NOMO-1 treated with DMSO at 0.1 percent for 48 hours (cell line): ENCODE data around the gene PLA2G12B.

Experiments used
- DNase-seq: peaks from one replicate; lab custom pipeline; 2025; ENCODE audit not compliant: unreplicated experiment; lab: John Stamatoyannopoulos, UW

PLA2G12B gene

DNA sequence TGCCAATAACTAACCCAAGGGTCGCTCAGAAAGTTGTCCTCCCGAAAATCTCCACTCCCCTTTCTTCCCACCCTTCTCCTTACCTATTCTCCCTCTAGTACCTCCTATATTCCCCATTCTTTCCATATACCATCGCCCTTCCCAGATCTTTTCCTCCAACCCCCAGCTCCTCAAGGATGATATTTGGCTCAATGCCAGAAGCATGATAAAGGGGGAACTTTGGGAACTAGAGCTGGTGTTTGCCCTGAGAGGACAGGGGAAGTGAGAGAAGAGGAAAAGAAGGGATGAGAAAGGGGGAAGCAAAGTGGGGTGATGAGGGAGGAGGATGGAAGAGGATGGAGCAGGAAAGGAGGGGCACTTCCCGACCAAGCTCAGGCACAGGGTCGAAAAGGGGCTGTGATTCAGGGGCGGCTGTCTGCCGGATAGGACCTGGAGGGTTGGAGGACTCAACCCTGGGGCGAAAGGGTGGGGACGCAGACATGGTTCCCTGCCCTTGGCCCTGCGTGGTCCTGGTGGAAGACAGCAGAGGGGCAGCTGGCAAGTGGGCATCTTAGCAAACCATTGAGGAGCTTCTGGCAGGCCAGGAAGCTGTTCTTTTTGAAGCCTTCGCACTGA, 59.3 kb downstream of the PLA2G12B start:
- DNase-seq, result no peak

GRCh38 chr10:72893136-72893798, 61.3 kb downstream of the PLA2G12B start, which contains the start of gene OIT3:
Gene OIT3, plus strand, starts transcription at chr10:72893739. Its CDS starts 60 bp downstream, at chr10:72893799.
- DNase-seq, result no peak

- DNase-seq, result no peak
Measured at GRCh38 chr10:72890086-72890485, 64.5 kb downstream of the PLA2G12B start.

DNA sequence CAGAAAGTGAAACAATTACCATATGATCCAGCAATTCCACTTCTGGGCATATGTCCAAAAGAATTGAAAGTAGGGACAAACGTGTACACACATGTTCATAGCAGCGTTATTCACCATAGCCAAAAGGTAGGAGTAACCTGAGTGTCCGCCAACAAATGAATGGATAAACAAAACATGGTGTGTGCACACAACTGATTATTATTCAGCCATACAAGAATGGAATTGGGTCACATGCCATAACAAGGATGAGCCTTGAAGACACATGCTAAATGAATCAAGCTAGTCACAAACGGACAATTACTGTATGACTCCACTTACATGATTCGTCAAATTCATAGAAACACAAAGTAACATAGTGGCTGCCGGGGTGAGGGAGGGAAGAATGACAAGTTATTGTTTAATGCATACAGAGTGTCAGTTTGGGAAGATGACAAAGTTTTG, 65.2 kb downstream of the PLA2G12B start:
- DNase-seq, result no peak

GRCh38 chr10:72888151-72888638, 66.4 kb downstream of the PLA2G12B start:
- no peak for DNase-seq

- no peak for DNase-seq
Measured at GRCh38 chr10:72887043-72887442, 67.6 kb downstream of the PLA2G12B start.

GRCh38 chr10:72886621-72887020, 68.0 kb downstream of the PLA2G12B start:
- DNase-seq, result no peak

GRCh38 chr10:72885953-72886352, 68.7 kb downstream of the PLA2G12B start:
- DNase-seq, result no peak
